ENCODE data around the gene FAM47E.

FAM47E gene

DNA sequence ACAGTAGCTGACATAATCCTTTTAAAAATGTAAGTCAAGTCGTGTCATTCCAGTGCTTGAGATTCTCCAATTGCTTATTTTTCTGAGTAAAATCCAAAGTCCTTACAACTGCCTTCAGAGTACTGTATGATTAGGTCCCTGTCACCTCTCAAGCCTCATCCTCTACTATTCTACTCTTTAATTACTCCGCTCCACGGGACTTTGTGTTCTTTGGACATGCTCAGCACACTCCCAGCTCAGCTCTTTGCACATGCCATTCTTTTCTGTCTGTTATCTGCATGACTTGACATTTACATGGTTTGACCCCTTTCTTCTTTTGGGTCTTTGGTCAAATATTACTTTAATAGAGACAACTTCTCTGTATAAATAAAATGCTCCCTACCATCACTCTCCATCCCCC, 15.1 kb downstream of the FAM47E start:
- Histone ChIP-seq H3K4me1 (ENCODE audit: control insufficient read depth, insufficient read depth, low read length) (no peaks in the 10 kb centered on the region), H3K9me3 (ENCODE audit: control insufficient read depth, insufficient read depth, low read depth, low read length) (no peaks in the 10 kb centered on the region), H3K4me3 (ENCODE audit: low read depth, low read length) (no peak overlapping the region), H3K36me3 (ENCODE audit: control insufficient read depth in 2 of 2, insufficient read depth in 1 of 2, low read length in 2 of 2) (no peaks in the 10 kb centered on the region), H3K27ac (ENCODE audit: extremely low read depth, low read depth, low read length) (no peak overlapping the region)
- ChIA-PET POLR2A (no interaction called here), CTCF (no interaction called here)
- TF ChIP-seq ZNF416 (tag by site-specific recombination; IDR thresholded peaks at IDR 0.05) (no peak), ZNF76 (tag by site-specific recombination; IDR thresholded peaks at IDR 0.05; ENCODE audit: borderline replicate concordance, low read depth) (no peak), SP3 (tag by site-specific recombination; IDR thresholded peaks at IDR 0.05) (no peak), ZNF211 (tag by site-specific recombination; IDR thresholded peaks at IDR 0.05; ENCODE audit: low read depth) (no peak), HOXA7 (CRISPR knock-in tag; IDR thresholded peaks at IDR 0.05; ENCODE audit: borderline replicate concordance) (no peak), ZFP69B (tag by site-specific recombination; IDR thresholded peaks at IDR 0.05) (no peak), ZNF274 (IDR thresholded peaks at IDR 0.05; ENCODE audit: low read length) (no peak), ZNF274 (tag by site-specific recombination; IDR thresholded peaks at IDR 0.05; ENCODE audit: borderline replicate concordance) (no peak), BCL11A (tag by site-specific recombination; IDR thresholded peaks at IDR 0.05; ENCODE audit: low read depth) (no peak), ZNF394 (tag by site-specific recombination; IDR thresholded peaks at IDR 0.05; ENCODE audit: borderline replicate concordance) (no peak), SETDB1 (IDR thresholded peaks at IDR 0.05; ENCODE audit: insufficient read length, low read length) (no peak), ZNF366 (tag by site-specific recombination; conservative IDR thresholded peaks at IDR 0.05) (no peak), ZXDB (tag by site-specific recombination; IDR thresholded peaks at IDR 0.05) (no peak), ZNF324 (tag by site-specific recombination; IDR thresholded peaks at IDR 0.05) (no peak), ZNF202 (tag by site-specific recombination; IDR thresholded peaks at IDR 0.05; ENCODE audit: borderline replicate concordance) (no peak)
- TF ChIP-seq, protein P1, sequence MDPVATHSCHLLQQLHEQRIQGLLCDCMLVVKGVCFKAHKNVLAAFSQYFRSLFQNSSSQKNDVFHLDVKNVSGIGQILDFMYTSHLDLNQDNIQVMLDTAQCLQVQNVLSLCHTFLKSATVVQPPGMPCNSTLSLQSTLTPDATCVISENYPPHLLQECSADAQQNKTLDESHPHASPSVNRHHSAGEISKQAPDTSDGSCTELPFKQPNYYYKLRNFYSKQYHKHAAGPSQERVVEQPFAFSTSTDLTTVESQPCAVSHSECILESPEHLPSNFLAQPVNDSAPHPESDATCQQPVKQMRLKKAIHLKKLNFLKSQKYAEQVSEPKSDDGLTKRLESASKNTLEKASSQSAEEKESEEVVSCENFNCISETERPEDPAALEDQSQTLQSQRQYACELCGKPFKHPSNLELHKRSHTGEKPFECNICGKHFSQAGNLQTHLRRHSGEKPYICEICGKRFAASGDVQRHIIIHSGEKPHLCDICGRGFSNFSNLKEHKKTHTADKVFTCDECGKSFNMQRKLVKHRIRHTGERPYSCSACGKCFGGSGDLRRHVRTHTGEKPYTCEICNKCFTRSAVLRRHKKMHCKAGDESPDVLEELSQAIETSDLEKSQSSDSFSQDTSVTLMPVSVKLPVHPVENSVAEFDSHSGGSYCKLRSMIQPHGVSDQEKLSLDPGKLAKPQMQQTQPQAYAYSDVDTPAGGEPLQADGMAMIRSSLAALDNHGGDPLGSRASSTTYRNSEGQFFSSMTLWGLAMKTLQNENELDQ (tag by site-specific recombination; IDR thresholded peaks at IDR 0.05; ENCODE audit: low read depth), result no peak
- TF ChIP-seq, protein P2, sequence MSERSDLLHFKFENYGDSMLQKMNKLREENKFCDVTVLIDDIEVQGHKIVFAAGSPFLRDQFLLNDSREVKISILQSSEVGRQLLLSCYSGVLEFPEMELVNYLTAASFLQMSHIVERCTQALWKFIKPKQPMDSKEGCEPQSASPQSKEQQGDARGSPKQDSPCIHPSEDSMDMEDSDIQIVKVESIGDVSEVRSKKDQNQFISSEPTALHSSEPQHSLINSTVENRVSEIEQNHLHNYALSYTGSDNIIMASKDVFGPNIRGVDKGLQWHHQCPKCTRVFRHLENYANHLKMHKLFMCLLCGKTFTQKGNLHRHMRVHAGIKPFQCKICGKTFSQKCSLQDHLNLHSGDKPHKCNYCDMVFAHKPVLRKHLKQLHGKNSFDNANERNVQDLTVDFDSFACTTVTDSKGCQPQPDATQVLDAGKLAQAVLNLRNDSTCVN (tag by site-specific recombination; optimal IDR thresholded peaks at IDR 0.05), result no peak

DNA sequence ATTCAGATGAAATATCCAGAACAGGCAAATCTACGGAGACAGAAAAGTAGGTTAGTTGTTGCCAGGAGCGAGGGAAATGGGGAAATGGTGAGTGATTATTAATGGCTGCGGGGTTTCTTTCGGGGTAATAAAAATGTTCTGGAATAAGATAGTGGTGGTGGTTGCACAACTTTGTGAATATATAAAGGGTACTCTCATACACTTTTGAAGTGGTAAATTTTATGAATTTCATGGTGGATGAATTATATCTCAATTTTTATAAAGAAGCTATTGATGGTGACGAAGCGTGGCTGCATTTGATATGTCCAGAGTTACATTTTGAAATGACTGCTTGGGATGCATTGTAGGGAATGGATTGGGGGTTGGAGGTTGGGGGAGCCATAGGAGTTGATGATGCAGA, 16.3 kb downstream of the FAM47E start:
- Histone ChIP-seq H3K36me3 (ENCODE audit: control insufficient read depth in 2 of 2, insufficient read depth in 1 of 2, low read length in 2 of 2) (no peaks in the 10 kb centered on the region), H3K4me1 (ENCODE audit: control insufficient read depth, insufficient read depth, low read length) (no peaks in the 10 kb centered on the region), H3K4me3 (ENCODE audit: low read depth, low read length) (no peak overlapping the region), H3K27ac (ENCODE audit: extremely low read depth, low read depth, low read length) (no peak overlapping the region), H3K9me3 (ENCODE audit: control insufficient read depth, insufficient read depth, low read depth, low read length) (no peaks in the 10 kb centered on the region)
- CTCF ChIA-PET, result no interaction called here
- POLR2A ChIA-PET, result no interaction called here
- TF ChIP-seq ZNF529 (tag by site-specific recombination; IDR thresholded peaks at IDR 0.05; ENCODE audit: insufficient replicate concordance) (no peak), ZNF555 (tag by site-specific recombination; conservative IDR thresholded peaks at IDR 0.05) (no peak), GFI1B (tag by site-specific recombination; IDR thresholded peaks at IDR 0.05) (no peak), ZNF10 (tag by site-specific recombination; IDR thresholded peaks at IDR 0.05) (no peak), ZNF843 (tag by site-specific recombination; IDR thresholded peaks at IDR 0.05) (no peak), ZNF785 (tag by site-specific recombination; IDR thresholded peaks at IDR 0.05) (no peak), TRIM28 (IDR thresholded peaks at IDR 0.05; ENCODE audit: borderline replicate concordance, low read length) (no peak), ZNF350 (tag by site-specific recombination; IDR thresholded peaks at IDR 0.05) (no peak)
- TF ChIP-seq, protein P3, sequence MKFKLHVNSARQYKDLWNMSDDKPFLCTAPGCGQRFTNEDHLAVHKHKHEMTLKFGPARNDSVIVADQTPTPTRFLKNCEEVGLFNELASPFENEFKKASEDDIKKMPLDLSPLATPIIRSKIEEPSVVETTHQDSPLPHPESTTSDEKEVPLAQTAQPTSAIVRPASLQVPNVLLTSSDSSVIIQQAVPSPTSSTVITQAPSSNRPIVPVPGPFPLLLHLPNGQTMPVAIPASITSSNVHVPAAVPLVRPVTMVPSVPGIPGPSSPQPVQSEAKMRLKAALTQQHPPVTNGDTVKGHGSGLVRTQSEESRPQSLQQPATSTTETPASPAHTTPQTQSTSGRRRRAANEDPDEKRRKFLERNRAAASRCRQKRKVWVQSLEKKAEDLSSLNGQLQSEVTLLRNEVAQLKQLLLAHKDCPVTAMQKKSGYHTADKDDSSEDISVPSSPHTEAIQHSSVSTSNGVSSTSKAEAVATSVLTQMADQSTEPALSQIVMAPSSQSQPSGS (tag by site-specific recombination; IDR thresholded peaks at IDR 0.05; ENCODE audit: low read depth), result no peak
- TF ChIP-seq, protein P2 (tag by site-specific recombination; optimal IDR thresholded peaks at IDR 0.05), result no peak
- TF ChIP-seq, protein P4, sequence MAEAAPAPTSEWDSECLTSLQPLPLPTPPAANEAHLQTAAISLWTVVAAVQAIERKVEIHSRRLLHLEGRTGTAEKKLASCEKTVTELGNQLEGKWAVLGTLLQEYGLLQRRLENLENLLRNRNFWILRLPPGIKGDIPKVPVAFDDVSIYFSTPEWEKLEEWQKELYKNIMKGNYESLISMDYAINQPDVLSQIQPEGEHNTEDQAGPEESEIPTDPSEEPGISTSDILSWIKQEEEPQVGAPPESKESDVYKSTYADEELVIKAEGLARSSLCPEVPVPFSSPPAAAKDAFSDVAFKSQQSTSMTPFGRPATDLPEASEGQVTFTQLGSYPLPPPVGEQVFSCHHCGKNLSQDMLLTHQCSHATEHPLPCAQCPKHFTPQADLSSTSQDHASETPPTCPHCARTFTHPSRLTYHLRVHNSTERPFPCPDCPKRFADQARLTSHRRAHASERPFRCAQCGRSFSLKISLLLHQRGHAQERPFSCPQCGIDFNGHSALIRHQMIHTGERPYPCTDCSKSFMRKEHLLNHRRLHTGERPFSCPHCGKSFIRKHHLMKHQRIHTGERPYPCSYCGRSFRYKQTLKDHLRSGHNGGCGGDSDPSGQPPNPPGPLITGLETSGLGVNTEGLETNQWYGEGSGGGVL (tag by site-specific recombination; IDR thresholded peaks at IDR 0.05), result no peak
- TF ChIP-seq, protein P5, sequence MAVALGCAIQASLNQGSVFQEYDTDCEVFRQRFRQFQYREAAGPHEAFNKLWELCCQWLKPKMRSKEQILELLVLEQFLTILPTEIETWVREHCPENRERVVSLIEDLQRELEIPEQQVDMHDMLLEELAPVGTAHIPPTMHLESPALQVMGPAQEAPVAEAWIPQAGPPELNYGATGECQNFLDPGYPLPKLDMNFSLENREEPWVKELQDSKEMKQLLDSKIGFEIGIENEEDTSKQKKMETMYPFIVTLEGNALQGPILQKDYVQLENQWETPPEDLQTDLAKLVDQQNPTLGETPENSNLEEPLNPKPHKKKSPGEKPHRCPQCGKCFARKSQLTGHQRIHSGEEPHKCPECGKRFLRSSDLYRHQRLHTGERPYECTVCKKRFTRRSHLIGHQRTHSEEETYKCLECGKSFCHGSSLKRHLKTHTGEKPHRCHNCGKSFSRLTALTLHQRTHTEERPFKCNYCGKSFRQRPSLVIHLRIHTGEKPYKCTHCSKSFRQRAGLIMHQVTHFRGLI (tag by site-specific recombination; IDR thresholded peaks at IDR 0.05), result no peak

Data from HEK293 (cell line).